ENCODE results near the gene ITPK1.

Gene ITPK1

DNA sequence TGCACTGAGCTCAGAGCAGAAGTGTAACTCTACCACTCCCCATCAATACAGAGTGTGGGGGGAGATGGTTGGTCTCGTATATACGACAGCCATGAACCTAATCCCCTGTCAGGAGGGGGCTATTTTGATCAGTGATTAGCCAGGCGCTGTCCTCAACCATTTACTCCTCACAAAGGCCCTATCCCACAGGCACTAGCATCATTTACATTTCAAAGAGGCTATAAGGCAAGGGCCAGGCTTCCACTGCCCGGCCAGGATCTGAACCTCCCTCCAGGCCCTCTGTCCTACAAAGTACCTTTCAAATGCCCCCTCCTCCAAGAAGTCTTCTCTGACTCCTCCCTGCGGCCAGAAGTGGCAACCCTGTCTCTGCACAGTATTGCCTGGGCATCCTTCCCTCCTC is 74.7 kb downstream of the ITPK1 start:
- DNase-seq: no peak

DNA sequence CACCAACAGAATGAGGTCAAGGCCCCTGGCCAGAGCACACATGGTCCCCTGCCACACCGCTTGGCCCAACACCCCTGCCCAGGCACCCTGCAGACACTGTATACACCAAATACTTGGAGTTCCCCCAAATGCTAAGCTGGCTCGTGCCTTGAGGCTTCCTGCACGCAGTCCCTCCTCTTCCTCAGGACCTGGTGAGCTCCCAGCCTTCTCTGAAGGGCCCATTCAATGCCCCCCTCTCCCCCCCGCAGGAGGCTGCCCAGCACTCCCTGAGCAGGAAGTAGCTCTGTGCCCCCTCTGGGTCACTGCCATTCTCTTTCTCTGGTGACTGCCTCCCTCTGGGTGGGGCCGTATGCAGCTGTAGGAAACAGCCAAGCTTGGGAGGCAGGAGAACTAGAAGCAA is 75.3 kb downstream of the ITPK1 start:
- no peak for DNase-seq

DNA sequence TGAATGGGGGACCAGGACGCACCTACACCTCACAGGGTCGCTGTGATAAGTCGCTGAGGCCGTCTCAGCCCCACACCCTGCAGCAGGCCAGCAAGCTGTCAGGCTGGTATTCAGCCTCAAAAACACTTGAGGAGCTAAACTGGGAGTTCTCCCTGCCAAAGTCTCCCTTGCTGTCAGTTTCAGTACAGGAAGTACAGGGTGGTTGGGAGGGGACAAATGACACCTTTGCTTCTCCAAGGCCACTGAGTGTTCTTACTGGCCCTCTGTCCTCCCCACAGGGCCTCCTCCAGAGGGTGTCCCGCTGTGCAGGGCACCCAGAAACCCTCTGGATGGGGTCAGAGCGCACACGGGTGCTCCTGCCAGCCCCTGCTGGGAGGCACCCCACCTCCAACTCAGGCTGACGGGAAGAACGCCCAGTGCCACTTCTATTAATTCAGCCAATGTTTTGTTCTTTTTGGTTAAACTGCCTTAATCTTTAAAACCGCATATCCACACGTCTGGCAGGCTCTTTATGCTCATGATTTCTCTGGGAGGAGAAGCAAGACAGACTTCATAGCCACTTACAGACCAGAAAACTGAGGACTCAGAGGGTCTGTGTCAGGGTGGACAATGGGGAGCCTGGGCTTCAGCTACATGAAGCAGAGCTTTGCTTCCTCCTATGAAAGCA is 75.9 kb downstream of the ITPK1 start:
- no peak for DNase-seq

DNA sequence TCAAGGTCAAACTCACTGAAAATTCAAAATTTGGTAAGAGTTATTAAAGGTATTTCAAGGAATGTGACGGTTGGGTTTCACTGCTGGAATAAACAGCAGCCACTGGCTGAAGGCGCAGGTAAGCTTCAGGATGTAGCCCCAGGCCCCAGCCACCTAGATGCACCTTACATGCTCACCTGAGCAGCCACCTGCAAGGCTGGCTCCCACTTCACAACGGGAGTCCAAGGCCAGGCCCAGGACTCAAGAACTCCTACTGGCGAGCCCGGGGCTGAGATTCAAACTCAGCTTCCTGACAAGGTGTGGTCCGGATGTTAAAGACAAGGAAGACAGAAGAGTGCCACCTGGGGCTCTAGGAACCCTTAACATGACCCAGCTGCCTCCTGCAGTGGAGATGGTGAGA is 78.4 kb downstream of the ITPK1 start:
- no peak for DNase-seq

DNA sequence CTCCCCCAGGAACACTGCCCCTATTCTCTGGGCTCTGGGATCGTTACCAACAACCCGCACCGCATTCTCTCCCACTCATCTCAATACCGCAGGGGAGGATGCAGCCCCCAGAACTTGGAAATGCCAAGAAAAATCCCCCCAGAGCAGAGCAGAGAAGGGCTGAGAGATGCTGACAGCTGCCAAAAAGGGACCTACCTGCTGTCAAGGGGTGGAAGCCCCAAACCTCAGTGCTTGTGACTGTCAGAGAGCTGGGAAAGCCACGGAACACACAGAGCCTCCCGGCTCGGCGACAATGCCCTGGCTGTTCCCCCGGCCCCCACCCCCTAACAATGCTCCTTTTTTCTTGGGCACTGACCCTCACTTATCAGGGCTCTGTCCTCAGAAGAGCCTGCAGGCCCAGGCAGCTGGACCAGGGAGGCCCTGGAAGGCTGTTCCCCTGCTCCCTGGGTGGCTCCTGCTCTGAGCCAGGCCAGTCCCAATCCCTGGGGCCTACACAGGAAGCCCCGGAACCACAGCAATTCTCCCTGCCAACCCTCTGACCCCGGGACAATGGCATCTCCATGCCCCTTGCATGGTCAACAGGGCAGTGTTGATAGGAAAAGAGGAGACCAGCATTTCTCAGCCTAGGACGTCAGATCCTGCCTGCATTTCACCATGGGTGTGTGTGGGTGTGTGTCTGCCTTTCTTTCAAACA is 78.9 kb downstream of the ITPK1 start:
- peak; percentile 24 to 32 for DNase-seq

DNA sequence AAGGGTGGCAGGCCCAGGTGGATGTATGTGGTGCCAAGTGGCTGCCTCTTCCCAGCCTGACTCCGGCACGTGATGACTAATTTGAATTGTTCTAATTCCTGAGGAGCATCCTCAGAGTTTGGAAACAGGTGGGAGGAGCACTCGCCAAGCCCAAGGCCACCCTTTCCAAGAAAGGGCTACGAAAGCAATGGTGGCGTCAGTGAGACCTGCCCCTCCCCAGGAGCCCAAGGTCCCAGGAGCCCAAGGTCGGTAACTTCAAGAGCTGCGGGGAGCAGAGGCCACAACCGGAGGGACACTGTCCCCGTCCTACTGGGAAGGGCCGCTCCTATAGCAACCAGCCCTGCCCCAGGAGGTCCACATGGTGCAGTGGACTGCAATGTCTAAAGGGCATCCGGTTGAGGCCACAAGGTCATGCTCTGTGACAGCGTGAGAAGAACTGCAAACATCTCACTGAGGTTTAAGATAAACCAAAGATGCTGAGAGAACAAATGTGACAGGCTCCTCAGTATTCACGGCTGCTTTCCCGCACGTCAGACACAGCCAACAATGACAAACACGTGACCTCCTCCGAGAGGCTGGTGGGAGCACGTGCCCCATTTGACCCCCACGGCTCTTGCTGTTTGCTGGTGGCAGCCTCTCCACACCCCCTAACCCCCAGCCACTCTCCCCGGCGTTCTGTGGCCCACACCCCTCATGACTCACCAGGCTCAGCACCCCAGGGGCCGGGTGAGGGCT is 79.6 kb downstream of the ITPK1 start:
- DNase-seq: no peak

DNA sequence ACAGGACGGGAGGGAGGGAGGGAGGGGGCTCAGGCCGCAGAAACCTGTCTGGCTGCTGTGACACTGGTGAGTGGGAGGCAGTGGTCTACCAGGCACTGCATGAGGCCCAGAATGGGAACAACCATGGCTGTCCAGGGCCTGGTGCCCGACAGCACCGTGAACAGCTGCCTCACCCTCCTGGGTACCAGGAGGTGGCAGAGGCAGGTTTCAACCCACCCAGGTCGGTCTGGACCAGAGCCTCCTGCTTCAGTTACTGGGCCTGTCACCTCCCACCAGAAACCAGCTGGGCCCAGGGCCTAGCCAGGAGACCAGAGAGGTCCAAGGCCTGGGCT is 80.2 kb downstream of the ITPK1 start:
- DNase-seq: no peak

DNA sequence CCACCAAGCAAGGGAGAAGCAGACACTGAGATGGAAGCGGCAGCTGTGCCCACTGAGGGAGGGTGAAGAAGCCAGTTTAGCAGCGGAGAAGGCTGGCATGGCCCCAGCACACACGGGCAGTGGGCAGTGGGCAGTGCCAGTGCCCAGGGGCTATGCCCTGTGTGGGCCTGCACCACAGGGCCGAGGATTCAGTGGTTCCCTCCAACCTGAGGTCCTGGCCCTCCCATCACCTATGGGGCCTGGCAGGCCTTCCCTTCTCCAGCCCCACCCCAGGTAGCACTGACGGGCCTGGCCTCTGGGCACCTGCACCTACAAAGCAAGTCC is 81.1 kb downstream of the ITPK1 start:
- no peak for DNase-seq

DNA sequence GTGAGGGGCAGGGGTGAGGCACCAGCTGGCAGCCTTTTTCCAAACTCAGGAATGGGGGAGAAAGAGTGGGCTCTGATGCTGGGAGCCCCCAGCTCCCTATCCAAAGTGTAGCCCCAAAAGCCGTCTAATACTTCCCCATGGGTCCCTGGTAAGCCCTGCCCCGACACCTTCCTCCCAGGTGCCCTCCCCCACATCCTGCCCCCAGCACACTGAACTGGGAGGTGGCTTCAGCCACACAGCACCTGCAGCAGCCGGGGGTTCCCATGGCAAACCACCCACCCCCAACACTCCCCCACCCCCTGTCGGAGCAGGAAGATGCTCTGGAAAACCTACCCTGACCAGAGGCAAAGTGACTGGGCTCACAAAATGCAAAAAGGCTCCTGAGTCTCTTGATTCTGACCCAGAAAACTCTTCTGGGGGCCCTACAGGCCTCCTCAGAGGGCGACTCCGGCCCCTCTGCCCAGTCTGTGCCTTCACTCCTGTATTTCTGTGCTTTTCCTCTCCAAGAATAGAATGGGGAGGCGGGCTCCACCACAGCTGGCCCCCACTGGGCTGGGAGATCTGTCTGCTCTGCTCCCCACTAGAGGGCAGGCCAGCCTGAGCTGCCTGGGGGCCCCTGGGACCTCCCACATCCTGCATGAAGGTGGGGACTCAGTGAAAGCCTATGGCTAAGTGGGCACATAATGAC is 81.6 kb downstream of the ITPK1 start:
- DNase-seq: no peak

DNA sequence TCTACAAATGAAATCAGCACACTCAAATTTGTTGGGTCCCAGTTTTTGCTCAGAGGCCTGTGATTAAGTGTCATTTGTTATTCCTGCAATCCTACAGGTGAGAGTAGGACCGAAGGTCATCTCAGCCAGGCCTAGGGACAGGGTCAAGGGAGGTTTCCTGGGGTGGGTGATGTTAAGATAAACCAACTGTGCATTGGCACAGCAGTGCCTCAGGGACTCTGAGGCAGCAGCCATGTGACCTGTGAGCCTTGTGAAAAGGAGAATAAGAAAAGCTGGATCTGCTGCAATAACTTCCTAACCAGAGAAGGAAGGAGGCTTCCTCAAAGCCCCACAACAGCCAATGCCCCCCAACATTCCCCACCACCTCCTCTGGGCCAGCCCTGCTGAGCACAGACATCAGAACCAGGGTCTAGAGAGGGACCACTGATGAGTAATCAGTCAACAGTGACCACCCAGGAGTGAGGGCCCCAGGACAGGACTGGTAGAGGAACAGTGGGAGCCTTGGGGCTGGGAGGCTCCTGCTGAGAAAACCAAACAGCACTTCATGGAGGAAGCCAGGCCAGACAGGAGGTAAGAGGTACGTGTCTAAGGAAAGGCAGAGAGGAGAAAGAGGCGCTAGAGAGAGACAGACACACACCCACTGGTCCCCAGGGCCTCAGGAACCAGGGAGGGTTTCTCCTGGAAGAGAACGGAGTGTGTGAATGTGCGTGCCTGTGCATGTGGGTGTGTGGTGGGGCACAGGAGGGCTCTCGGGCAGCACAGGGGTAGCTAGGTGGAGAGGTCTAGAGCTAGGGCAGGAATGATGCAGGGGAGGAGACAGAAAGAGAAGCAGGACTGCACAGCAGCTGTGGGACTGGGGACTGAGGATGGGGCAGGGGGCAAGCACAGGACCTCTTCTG is 82.4 kb downstream of the ITPK1 start:
- DNase-seq: peak; percentile 66 to 74

DNA sequence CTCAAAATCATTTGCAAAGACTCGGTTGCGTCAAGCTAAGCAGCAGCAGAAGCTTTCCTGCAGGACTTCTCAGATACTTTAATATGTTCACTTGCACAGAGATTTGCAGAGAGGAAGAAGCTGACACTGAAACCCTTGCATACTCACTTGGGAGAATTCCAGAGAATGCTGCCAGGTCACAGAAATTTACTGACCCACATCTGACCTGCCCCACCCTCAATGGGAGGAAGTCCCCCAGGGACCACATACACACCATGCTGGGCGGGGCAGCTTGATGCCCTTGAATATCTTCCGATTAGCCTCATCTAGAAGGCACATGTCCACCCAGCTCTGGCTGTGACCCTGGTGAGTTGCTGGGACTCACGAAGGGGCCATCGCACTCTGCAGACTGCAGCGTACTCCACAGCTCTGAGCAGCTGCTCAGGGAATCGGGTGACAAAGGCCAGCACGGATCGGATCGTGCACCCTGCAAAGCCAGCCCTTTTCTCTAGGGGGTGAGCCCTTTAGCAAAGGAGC is 83.2 kb downstream of the ITPK1 start:
- DNase-seq: peak; percentile 88 to 92

DNA sequence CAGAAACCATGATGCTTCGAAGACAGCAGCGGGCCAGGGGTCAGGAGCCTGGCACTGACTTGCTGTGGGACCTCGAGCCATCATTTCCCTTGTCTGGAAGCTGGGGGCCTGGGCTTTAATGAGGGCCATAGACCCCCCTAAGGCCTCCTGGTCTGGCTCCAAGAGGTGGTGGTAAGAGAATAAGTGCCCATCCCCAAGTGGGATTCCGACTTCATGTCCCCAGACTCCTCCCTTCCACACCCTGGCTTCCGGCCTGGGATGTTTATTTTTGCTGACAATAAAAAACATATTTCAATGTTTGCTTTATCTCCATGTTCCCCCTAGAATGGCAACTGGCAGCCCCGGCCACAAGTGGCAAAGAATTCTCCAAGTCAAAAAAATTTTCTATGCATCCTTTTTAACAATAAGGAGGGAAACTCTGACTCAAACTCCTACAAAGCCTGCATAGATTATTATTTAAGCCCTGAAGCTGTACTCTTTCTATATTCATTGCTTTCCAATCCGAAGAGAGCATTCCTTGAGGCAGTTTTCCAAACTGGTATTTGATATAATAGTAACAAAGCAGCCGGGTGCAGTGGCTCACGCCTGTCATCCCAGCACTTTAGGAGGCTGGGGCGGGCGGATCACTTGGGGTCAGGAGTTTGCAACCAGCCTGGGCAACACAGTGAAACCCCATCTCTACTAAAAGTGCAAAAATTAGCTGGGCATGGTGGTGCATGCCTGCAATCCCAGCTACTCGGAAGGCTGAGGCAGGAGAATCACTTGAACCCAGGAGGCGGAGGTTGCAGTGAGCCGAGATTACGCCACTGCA is 84.0 kb downstream of the ITPK1 start:
- DNase-seq: no peak

DNA sequence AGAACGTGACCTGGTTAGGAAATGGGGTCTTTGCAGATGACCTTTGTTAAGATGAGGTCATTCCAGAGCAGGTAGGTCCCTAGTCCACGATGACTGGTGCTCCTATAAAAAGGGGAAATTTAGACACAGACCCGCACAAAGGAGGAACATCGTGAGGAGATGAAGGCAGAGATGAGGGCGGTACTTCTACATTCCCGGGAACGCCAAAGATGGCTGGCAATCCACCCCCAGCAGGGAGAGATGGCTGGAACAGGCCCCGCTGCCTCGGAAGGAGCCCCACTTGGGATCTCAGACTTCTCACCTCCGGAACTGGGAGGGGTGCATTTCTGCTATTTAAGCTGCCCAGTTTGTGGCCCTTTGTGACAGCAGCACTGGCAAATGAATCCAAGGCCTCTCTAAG is 85.0 kb downstream of the ITPK1 start:
- peak in 1 of 2 donors; percentile 14 for DNase-seq

DNA sequence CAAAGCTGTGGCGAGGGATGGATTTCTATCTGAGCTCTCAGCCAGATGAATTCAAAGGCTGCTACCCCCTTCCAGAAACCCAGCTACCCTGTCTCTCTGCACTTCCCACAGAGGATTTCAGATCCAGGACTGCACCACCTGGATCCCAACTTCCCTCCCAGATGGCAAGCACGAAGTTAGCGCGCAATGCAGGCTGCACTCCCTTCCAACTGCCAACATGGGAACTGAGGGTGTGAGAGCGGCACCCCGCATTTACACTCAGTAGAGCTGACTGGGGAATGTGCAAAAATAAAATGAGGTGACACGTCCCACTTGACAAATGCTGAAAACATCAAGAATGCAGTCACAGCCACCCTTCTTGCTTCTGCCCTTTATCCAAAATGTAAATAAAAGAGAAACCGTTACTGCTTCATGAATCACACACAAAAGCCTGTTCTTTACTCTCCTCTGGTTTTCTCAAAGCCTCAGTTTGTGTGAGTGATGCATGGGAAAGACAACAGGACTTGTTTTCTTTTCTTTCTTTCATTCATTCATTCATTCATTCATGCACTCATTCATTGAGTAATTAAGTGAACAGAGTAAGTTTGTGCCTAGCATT is 85.7 kb downstream of the ITPK1 start:
- DNase-seq: no peak

DNA sequence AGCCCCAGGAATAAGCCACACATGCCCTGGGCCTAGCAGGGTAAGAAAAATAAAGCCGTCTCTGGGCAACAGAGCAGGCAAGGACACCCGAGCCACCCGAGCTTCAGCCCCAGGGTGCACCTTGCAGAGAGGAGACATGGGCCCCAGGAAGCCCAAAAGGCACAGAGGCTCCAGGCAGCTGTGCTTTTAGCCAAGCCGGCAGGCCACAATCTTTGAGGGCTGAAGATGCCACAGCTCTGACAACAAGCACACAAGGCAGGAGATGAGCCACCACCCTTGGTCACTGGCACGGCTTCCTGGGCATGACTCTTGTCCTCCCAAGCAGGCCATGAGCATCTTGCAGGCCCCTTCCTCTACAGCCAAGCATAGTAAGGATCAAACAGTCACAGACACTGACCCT is 86.3 kb downstream of the ITPK1 start:
- no peak for DNase-seq

DNA sequence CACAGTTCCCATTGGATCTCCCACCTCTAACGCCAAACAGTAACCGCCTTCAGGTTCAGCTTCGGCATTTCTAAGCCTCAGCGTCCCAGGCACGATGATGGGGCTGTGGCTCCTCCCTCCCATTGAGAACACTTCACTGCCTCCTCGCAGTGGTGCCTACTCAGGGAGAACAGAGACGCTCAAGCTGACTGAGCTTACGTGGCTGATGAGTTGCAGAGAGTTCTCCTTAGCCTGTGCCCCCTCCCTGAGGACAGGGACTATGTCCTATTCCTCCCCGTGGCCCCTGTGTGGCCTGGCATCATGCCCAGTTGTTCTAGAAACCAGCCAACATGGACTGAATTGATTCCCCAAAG is 87.0 kb downstream of the ITPK1 start:
- no peak for DNase-seq

DNA sequence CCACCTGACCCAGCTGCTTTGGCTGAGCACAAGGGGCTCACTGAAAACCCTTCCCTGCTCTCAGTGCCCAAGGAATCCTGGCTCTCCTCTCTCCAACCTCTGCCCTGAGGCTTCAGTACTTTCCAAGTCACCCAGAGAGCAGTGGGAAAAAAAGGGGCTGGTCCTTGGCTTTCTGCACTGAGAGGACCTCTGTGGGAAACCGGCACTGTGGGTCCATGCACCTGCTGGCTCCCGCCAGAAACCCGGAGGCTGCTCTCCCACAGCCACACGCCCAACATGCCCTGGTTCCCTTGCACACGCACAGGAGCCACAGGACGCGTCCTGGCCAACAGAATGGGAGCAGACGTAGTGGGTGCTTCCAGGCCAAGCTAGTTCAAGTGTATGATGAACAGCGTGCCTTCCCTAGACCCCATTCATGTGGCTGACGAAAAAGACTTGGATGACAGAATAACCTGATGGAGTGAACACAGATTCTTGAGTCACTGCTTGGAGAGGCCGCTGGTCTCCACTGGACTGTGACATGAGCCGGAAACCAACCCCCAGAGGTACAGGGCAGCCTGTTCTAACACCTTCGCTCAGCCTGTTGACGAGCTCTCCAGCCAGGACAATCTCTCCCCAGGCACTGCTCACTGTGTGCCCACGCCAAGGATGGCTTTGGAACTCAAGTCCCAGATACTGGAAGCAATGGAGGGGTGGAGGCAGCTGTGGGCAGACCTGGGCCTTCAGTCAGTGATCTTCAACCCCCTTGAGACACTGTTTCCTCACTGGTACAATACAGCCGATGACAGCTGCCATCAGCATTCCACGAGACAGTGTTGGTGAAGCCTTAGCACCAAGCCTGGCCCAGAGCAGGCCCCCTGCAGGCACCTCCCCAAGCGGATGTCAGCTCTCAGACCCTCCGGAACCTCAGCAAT is 87.7 kb downstream of the ITPK1 start:
- no peak for DNase-seq

DNA sequence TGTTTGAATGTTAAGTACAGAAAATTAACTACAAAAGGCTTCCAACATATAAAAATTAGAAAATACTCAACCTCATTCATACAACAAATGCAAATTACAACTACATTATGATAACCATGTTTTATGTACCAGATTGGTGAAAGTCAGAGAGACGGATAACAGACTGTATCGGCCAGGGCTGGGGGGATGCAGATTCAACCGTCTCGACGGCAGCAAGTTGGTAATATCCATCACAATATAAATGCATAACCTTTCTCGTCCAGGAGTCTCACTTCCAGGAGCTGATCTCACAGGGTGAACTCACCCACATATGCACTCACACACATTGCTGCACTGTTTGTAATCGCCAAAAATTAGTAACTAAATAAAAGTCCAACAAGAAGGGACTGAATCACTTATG is 89.4 kb downstream of the ITPK1 start:
- DNase-seq: no peak

DNA sequence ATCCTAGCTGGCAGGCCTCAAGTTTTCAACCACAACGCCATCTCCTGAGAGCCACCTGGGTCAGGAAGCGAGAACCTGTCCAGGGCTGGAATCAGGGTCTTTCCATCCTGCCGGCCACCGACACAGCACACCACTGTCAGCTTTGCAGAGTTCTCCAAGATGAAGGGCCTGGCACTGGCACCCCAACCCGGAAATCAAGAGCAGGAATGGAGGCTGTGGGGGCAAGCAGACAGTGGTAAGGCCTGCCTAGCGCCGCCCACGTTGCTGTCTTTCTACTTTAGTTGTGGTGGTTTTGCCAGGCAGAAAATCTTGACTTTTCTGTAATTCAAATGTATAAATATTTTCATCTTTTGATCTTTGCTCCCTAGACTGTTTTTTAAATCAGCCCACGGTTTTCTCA is 90.7 kb downstream of the ITPK1 start:
- no peak for DNase-seq

DNA sequence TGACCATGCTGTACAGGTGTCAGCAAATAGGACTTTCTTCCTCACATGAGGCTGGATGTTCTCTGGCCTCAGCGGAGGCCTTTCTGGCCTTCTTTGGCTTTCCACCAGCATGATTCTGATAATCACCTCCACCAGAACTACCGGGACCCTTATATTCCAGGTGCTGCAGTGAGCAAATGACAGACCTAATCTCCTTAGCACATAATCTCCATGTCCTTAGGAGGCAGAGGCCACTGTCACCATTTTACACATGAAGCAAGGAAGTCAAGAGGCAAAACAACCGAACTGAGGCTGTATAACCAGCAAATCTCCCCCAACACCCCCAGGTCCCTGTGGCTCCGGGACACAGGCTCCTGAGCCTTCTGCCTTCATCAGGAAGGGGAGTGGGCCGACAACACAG is 91.2 kb downstream of the ITPK1 start:
- no peak for DNase-seq
